NCI-H82 treated with DMSO at 0.1 percent for 48 hours (cell line): Measurements from ENCODE around the gene KY.

Experiments
- DNase-seq: peaks from one replicate; lab custom pipeline; 2025; ENCODE audit not compliant: unreplicated experiment; lab: John Stamatoyannopoulos, UW

KY gene

DNA sequence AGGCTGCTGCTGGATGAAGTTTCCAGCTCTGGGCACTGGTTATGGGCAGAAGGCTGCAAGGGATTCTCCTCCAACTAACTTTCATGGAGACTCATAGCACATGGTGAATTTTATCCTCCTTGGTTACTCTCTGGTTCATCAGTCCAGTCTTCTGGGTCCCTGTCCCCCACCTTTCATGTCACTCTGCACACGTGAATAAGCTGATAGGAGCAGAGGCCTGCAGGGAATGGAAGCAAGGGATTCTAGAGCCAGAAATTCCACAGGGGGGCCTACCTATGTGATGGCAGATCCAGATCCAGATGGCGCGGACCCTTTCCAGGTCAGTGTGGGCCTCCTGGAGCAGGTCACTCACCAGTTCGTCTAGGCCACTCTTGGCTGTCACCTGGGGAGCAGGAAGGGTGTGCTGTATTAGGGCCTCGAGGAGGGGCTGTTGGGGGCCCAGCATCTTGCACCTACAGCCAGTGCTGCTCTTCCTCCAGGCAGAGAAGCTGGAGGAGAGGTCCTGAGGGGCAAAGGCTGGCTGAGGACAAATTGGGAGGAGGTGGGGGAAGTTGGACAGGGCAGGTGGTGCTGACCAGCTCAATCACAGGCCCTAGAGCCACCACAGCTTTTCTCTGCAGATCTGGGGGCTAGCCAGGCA, 30.2 kb downstream of the KY start:
- no peak for DNase-seq

DNA sequence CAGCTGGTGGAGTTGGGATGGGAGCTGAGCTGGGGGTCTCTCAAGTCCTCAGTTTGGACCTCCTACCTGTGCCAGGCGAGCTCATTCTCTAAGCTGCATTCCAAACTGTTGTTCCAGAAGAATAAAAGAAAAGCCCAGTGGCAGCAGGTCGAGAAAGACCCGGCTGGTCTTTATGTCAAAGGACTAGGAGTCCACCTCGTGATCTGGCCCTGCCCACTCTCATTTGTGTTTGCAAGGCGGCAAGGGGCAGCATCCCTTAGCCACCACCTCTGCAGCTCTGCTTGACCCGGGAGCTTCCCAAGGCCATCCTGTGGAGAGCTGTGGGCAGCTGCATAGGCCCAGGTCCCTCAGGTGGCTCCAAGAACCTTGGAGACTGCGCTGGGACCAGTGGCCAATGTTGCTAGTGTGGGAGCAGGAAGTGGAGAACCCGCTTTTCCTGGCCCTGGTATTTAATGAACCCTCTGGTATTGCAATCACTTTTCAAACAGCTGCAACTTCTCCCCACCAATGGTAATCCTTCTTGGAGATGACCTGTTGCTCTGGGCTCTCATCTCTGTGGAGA, 30.9 kb downstream of the KY start:
- no peak for DNase-seq

- no peak for DNase-seq
These were observed 31.6 kb downstream of the KY start for GRCh38 chr3:134619301-134619615.

DNA sequence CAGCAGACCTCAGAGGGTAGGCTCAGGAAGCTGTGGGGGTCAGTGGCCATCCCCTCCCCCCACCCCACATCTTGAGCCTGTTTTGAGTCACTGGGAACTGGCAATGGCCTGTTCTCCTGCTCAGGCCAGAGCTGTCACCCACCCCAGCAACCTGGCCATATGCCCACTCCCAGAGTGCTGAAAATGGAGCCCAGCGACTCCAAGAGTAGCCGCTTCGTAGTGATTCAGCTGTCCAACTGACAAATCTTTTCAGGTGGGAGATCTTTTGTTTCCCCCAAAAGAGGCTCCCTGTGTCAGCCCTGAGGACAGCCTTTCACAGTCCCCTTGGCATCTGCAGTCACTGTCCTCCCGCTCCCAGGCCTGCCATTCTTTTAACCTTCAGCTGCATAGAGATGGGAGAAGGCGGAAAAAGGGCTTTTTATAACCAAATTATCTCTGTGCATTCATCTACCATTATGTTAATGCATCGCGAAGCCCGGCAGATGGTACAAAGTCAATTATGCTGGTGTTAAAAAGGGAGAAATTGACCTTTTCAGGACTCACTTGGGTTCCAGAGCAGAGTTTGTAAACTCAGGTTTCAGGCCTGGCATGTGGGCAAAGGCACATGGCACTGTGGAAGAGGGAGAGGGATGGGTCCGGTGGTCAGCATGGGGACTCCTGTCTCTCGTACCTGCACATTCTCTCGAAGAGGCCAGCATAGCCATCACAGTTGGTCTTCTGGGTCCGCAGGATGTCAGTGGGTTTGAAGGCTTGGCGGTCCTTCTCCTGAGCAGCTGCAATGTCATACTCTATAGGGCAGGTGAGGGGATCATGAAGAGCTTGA, 32.1 kb downstream of the KY start:
- no peak for DNase-seq

DNA sequence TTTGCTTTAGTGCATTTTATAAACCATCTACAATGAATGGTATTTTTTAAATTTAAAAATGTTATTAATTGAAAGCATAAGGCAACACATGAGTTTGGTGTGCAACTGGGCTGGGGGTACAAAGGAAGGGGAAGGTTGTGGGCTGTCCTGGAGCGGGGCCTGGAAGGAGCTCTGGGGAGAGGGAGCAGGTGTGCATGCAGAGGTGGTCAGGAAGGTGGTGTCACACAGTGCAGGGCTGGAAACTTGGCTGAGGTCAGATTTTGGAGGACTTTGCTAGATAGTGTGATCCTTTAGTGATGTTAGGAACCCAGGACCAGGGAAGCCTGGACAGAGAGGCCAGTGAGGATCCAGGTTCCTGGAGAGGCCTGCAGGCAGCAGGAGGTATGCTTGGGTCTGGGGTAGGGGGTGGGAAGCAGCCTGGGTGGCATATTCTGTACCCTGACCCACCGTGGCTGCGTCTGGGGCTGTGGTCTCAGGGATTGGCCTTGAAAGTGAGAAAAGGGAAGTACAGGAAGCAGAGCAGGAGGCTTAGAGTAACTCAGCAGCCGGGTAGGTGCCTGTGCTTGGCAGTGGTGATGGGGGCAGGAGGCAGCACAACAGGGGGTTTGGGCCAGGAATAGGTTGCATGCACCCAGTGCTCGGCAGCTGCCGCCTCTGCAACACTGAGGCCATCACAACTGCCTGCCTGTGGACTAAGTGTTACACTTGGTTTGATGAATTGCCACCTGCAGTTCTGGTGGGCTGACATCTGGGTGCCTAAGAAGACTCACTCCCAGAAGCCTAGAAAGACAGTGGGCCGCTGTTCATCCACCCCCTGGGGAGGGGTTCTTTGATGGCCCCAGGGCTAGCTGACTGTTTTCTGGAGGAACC, 33.0 kb downstream of the KY start:
- no peak for DNase-seq

DNA sequence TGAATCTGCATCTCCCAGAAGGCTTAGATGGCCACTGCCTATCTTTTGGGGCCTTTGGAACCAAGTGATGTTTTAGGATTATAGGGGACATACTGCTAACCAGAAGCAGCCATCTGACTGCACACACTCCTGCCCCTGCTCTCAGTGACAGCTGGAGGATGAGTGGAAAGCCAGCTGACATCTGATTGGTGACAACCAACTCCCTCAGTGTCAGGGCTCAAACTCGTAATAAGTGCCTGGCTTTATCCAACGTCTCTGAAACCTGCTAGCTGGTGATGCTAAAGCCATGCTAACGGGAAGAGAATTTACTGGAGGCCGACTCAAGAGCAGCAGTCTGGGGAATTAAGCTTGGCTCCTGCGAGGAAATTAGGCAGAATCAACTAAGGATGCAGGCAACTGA, 35.1 kb downstream of the KY start:
- DNase-seq = no peak

DNA sequence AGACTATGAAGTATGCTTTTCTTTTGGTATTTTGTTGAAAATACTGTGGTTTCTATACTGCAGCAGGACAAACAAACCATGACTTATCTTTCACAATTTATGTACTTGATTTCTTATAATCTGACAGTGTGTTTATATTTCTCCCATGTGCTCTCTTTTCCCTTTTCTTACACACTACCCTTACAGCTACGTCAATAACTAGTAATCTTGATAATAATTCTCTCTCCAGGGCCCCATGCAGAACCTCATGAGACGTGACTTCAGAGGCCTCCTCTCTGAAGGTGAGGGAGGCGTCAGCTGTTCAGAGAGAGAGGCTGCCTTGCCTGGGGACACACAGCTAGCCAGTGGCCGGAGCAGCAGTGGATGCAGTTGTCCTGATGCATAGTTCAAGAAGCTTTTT, 35.9 kb downstream of the KY start:
- no peak for DNase-seq

GRCh38 chr3:134613006-134613520, 37.8 kb downstream of the KY start:
- DNase-seq = no peak

- DNase-seq = no peak
These were observed 39.3 kb downstream of the KY start for GRCh38 chr3:134611516-134611915.

- DNase-seq = no peak
These were observed 40.1 kb downstream of the KY start for GRCh38 chr3:134610432-134611385.

GRCh38 chr3:134609821-134610431, 40.9 kb downstream of the KY start:
- no peak for DNase-seq

- no peak for DNase-seq
These were observed 41.9 kb downstream of the KY start for GRCh38 chr3:134608771-134609435.

DNA sequence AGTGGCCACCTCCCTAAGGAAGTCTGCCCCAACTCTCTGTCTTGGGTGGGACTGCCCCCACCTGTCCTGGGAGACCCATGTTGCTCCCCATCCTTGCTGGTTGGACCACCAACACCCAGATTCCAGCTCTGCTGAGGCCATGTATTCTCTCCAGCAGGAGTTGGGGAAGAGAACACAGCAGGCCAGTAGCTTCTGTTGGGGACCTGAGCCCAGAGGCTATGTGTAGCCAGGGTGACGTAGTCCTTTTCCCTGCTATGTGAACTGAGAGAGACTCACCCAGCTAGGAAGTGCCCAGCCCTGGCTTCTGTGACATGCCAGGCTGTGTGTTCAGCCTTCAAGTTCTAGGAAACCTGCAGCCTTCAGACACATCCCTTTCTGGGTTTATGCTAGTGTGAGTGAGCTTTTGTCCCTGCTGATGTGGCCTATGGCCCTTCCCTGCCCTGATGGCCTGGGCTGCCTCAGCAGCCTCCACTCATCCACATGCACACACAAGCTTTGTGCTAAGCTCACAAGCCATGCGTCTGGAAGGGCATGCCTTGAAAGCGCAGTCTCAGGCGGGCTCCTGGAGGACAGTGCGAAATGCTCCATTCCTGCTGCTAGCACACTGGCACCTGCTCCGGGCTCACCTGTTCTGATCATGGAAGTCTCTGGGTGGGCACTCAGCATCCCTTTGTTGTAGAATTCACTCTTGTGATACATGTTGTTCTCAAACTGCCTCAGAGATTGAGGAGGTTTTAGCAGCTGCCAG, 42.6 kb downstream of the KY start:
- DNase-seq = no peak

DNA sequence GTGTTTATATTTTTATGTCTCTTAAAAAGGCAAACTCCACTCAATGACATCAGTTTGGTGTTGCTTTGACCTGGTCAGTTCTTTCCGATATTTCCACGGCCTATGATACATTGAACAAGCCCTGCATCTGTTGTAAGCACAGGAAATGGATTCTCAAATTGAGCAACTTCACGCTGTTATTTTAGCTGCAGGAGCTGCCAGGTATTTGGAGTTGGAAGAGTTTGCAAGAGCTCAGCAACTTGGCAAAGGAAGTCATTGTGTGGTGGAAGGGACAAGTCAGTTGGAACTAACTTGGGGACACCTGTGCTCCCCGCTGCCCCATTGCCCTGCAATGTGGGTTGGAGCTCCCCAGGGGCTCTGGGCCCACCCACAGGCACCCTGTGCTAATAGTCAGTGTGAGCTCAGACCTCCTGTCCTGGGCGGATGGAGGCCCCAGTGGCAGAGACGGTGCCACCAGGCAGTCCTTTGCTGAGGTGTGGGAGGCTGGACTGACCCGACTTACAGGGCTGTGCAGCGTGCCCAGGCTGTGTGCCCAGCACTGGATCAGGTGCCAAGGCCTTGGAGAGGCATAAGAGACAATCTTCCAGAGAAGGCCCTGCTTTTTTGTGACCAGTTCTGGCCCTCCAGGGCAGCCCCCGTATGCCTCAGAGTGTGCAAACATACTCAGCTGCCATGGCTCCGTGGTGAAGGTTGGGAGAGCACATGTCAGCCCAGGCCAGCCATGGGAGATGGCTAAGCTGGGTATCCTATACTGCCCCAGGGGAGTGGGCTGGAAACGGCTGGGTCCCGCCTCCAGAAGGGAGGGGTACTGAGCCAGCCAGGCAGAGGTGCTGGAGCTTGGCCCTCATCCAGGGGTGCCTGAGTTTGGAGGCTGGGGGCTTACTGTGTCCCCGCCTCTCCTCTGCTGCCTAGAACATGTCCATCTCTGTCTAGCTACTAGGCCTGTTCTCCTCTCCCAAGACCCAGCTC, 43.5 kb downstream of the KY start:
- DNase-seq = no peak

DNA sequence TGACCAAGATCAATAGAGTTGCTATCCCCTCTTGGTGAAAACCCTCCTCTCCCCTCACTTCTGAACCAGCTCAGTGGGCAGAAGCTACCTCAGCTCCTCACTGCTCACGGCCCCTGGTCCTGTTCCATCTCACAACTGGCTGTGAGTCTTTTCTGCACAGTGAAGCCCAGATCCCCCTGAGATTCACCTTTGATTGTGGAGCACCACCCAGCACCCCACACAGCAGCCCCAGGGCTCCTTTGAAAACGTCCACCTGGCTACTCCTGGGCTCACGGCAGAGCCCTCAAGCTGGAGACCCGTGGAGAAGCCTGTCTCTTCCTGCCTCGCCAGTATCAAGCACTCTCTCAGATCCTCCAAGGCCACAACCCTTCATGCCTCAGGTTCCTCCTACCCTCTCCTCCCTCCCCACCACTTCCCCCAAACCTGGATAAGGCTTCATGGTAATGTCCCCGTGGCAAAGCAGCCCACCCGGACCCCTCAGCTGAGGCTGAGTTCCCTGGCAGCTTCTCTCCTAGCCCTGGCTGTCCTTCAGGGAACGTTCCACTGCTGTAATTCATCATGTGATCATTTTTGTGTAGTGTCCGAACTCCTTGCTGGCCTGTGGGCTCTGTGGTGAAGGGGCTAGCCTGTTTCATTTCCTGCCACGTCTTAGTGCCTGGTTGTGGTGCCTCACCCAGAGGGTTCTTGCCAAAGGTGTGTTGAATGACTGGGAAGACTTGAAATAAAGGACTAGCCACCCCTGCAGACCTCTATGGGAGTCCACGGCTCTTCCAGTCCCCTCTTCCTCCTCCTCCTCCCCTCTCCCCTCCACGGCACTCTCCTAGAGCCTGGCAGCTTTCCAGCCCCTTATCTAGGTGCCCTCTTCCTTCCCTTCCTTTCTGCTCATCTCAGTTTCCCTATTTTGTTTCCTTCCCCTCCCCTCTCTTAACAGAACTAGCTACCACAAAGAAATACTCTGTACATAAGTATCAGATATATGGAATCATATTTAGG, 44.5 kb downstream of the KY start:
- no peak for DNase-seq

GRCh38 chr3:134605556-134605955, 45.3 kb downstream of the KY start:
- DNase-seq = no peak
